Measurements from ENCODE around the gene OXER1. TPM values are rescaled to one million over a fixed set of nuclear protein-coding genes. Genes with fewer than 3 reads are reported as not detected.

OXER1 gene
- total and polyA plus RNA-seq, 3 experiments from 2014 or later: 0.11 to 0.15 TPM; not detected in 1

GRCh38 chr2:42799881-42800280 is 35.9 kb upstream of the OXER1 start:
- Mint-ChIP-seq H3K4me1 (peaks cover 0 to 5% (median 0%) of the 10 kb centered on the region in 3 donors), H3K9me3 (no peaks in the 10 kb centered on the region), H3K27me3 (peaks cover 8 to 24% of the 10 kb centered on the region in 2 donors), H3K27ac (no peak overlapping the region), H3K4me3 (no peak overlapping the region), H3K36me3 (peaks cover 0 to 3% (median 0%) of the 10 kb centered on the region in 3 donors)
- ChIA-PET POLR2A (interaction anchor here (1.7 kb wide), 1 partner anchor 10 kb away, joined by 6 read pairs; no protein-coding TSS in a partner anchor), CTCF (no interaction called here)
- Histone ChIP-seq H3K4me3 (ENCODE audit: low read length) (no peak overlapping the region), H3K27me3 (ENCODE audit: insufficient read depth, low read length, poor library complexity, severe bottlenecking) (no peaks in the 10 kb centered on the region), H3K36me3 (ENCODE audit: insufficient read depth, low read length) (no peaks in the 10 kb centered on the region), H3K9me3 (ENCODE audit: low read length) (no peaks in the 10 kb centered on the region), H3K27ac (ENCODE audit: low read depth, low read length) (no peak overlapping the region), H3K4me1 (ENCODE audit: insufficient read depth, low read length) (no peaks in the 10 kb centered on the region)
- no peak for DNase-seq

- Histone ChIP-seq H3K9me3 (ENCODE audit: low read length) (no peaks in the 10 kb centered on the region), H3K36me3 (ENCODE audit: insufficient read depth, low read length) (no peaks in the 10 kb centered on the region), H3K27ac (ENCODE audit: low read depth, low read length) (no peak overlapping the region), H3K27me3 (ENCODE audit: insufficient read depth, low read length, poor library complexity, severe bottlenecking) (peaks cover 4% of the 10 kb centered on the region), H3K4me3 (ENCODE audit: low read length) (no peak overlapping the region), H3K4me1 (ENCODE audit: insufficient read depth, low read length) (no peaks in the 10 kb centered on the region)
- peak overlapping the region in 1 of 7 donors; percentile 38 for H3K4me3 Mint-ChIP-seq
- ChIA-PET CTCF (interaction anchor here (1.4 kb wide), 1 partner anchor 12 kb away, joined by 3 read pairs; no protein-coding TSS in a partner anchor), POLR2A (no interaction called here)
- DNase-seq: no peak
- H3K4me1 Mint-ChIP-seq: peaks cover 8 to 10% (median 8%) of the 10 kb centered on the region in 3 donors
- peaks cover 0 to 3% (median 0%) of the 10 kb centered on the region in 5 donors for H3K9me3 Mint-ChIP-seq
- peak overlapping the region in 1 of 8 donors; percentile 63 for H3K27ac Mint-ChIP-seq
- peaks cover 0 to 3% (median 0%) of the 10 kb centered on the region in 3 donors for H3K36me3 Mint-ChIP-seq
- peaks cover 13 to 27% of the 10 kb centered on the region in 2 donors for H3K27me3 Mint-ChIP-seq
These were observed 33.3 kb upstream of the OXER1 start for GRCh38 chr2:42797281-42797680.

- no peak for DNase-seq
- H3K27ac Mint-ChIP-seq: peak overlapping the region in 1 of 8 donors; percentile 63
- H3K4me1 ChIP-seq (ENCODE audit: insufficient read depth, low read length): no peaks in the 10 kb centered on the region
- peaks cover 14 to 28% of the 10 kb centered on the region in 2 donors for H3K27me3 Mint-ChIP-seq
- H3K9me3 ChIP-seq (ENCODE audit: low read length): no peaks in the 10 kb centered on the region
- peaks cover 0 to 3% (median under 1%) of the 10 kb centered on the region in 3 donors for H3K36me3 Mint-ChIP-seq
- CTCF ChIA-PET: interaction anchor here (1.7 kb wide), 1 partner anchor 13 kb away, joined by 4 read pairs; no protein-coding TSS in a partner anchor
- H3K4me3 ChIP-seq (ENCODE audit: low read length): no peak overlapping the region
- POLR2A ChIA-PET: no interaction called here
- H3K4me1 Mint-ChIP-seq: peaks cover 12 to 16% (median 14%) of the 10 kb centered on the region in 3 donors
- no peak overlapping the region for H3K27ac ChIP-seq (ENCODE audit: low read depth, low read length)
- H3K9me3 Mint-ChIP-seq: peaks cover 0 to 3% (median 0%) of the 10 kb centered on the region in 5 donors
- peaks cover 9% of the 10 kb centered on the region for H3K27me3 ChIP-seq (ENCODE audit: insufficient read depth, low read length, poor library complexity, severe bottlenecking)
- peak overlapping the region in 4 of 7 donors; percentile 14 to 42 (median 40) for H3K4me3 Mint-ChIP-seq
- no peaks in the 10 kb centered on the region for H3K36me3 ChIP-seq (ENCODE audit: insufficient read depth, low read length)
These were observed 32.7 kb upstream of the OXER1 start for GRCh38 chr2:42796427-42797248.

DNA sequence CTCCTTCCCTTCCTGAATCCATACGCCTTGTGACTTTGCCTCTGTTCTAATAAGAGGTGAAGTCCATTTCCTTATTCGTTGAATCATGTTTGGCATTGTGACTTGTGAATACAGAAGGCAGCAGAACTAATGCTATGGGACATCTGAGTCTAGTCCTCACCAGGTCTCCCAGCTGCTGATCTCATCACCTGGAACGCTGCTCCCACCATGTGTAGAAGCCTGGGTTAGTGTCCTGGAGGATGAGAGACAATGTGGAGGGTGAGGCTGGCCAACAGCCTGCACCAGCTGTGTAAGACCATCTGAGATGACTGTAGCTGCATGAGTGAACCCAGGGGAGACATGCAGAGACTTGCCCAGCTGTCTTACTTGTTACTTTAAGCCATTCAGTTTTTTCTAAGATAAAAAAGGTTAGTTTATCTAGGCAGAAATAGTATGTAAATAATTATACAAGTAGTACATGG is 31.9 kb upstream of the OXER1 start:
- Mint-ChIP-seq H3K9me3 (peaks cover 0 to 3% (median 0%) of the 10 kb centered on the region in 5 donors), H3K4me3 (peak overlapping the region in 1 of 7 donors; percentile 12), H3K27me3 (peaks cover 18 to 32% of the 10 kb centered on the region in 2 donors), H3K36me3 (peaks cover 0 to 8% (median 3%) of the 10 kb centered on the region in 3 donors), H3K4me1 (peaks cover 15 to 24% (median 20%) of the 10 kb centered on the region in 3 donors), H3K27ac (no peak overlapping the region)
- CTCF ChIA-PET: interaction anchor here (1.7 kb wide), 1 partner anchor 14 kb away, joined by 4 read pairs; no protein-coding TSS in a partner anchor
- H3K27me3 ChIP-seq (ENCODE audit: insufficient read depth, low read length, poor library complexity, severe bottlenecking): peaks cover 16% of the 10 kb centered on the region
- no peak overlapping the region for H3K4me3 ChIP-seq (ENCODE audit: low read length)
- no peaks in the 10 kb centered on the region for H3K4me1 ChIP-seq (ENCODE audit: insufficient read depth, low read length)
- no peak overlapping the region for H3K27ac ChIP-seq (ENCODE audit: low read depth, low read length)
- DNase-seq: no peak
- H3K9me3 ChIP-seq (ENCODE audit: low read length): no peaks in the 10 kb centered on the region
- POLR2A ChIA-PET: no interaction called here
- H3K36me3 ChIP-seq (ENCODE audit: insufficient read depth, low read length): no peaks in the 10 kb centered on the region

DNA sequence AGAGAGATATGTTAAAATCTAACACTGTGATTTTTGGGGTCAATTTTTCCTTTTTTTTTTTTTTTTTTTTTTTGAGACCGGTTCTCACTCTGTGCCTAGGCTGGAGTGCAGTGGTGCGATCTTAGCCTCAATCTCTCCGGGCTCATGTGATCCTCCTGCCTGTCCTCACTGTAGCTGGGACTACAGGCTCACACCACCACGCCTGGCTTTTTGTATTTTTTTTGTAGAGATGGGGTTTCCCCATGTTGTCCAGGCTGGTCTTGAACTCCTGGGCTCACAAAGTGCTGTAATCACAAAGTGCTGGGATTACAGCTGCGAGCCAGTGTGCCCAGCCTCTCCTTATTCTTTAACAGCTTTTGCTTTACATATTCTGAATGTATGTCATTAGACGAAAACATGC is 31.3 kb upstream of the OXER1 start:
- no peak overlapping the region for H3K4me3 ChIP-seq (ENCODE audit: low read length)
- Mint-ChIP-seq H3K36me3 (peaks cover 0 to 9% (median 2%) of the 10 kb centered on the region in 3 donors), H3K27me3 (peaks cover 22 to 37% of the 10 kb centered on the region in 2 donors), H3K4me3 (no peak overlapping the region), H3K4me1 (peaks cover 15 to 24% (median 20%) of the 10 kb centered on the region in 3 donors), H3K27ac (no peak overlapping the region), H3K9me3 (peaks cover 0 to 3% (median 0%) of the 10 kb centered on the region in 5 donors)
- no peaks in the 10 kb centered on the region for H3K36me3 ChIP-seq (ENCODE audit: insufficient read depth, low read length)
- no peak for DNase-seq
- H3K4me1 ChIP-seq (ENCODE audit: insufficient read depth, low read length): no peaks in the 10 kb centered on the region
- CTCF ChIA-PET: interaction anchor here (1.7 kb wide), 1 partner anchor 15 kb away, joined by 4 read pairs; no protein-coding TSS in a partner anchor
- no peak overlapping the region for H3K27ac ChIP-seq (ENCODE audit: low read depth, low read length)
- POLR2A ChIA-PET: no interaction called here
- peaks cover 16% of the 10 kb centered on the region for H3K27me3 ChIP-seq (ENCODE audit: insufficient read depth, low read length, poor library complexity, severe bottlenecking)
- H3K9me3 ChIP-seq (ENCODE audit: low read length): no peaks in the 10 kb centered on the region

DNA sequence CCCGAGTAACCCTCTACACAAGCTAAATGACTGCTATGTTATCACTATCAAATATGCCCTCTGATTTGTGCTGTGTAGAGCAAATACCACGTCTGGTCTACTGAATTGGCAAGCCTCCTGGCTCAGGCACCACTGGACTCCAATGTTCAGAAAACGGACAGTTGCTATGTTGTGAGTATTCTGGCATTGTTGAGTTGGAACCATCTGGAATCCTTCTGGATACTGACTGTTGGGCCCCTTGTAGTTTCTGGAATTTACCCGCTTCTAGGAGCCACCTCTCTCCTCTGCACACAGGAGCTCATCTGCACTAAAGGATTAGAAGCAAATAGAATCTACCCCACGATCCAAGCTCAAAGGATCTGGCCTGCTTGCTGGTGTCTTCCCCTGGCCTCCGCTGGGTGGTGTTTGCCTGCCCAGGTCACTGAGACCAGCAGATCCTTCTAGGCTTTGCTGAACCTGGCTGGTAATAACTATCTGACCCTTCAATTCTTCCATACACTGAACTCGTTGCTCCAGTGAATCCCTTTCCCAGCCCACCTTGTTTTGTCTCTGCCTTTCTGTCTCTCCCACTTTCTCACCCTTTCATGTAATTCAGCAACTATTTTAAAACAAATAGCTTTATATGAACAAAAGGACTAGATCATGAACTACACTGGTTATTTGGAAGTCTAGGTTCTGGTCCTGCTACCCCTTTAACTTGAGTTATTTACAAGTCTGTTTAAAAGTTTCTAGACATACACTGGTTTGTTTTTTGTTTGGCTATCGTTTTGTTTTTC is 30.5 kb upstream of the OXER1 start:
- no peak overlapping the region for H3K27ac Mint-ChIP-seq

DNA sequence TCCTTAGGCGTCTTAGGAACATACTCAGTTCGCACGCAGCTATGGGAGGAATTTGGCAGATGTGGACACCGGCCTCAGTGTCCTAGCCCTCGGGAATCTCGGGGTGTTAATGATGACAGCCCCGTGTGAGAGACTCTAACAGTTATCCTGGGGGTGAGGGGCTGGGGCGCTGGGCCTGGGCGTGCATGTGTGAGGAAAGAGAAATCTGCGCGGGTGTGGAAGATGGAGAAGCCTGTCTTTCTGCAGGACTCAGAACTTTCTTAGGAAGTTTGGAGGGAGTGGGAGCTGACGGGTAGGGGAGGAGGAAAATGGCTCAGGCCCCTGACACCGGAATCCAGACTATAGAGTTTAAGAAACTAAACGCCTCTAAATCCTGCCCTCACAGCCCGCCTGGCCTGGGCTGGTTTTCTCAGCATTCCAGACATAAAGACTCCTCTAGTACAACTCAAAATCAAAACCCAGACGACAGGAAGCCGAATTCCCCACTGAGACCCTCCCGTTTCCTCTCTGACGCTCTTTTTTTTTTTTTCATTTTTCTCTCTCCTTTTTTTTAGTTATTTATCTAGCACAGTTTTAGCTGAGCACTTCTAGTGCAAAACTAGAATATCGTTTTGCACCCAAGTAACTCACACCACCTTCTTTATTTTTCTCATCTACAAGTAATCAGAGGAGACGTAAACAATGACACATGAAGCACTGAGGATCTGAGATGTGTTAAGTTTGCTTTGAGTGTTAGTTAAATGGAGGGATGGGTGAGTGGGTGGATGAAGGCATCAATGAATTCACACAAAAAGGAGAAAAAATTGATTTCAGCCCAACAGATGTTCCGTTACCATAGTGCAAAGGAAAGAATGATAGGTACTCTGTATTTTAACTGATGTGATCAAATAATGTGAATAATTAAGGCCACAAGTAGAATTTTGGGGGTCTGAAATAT is 29.7 kb upstream of the OXER1 start:
- peaks cover 37 to 47% of the 10 kb centered on the region in 2 donors for H3K27me3 Mint-ChIP-seq
- ChIA-PET CTCF (no interaction called here), POLR2A (interaction anchor here (0.6 kb wide), 1 partner anchor 489 kb away, joined by 3 read pairs; no protein-coding TSS in a partner anchor)
- H3K9me3 ChIP-seq (ENCODE audit: low read length): no peaks in the 10 kb centered on the region
- H3K4me3 Mint-ChIP-seq: peak overlapping the region; percentile 2 to 63 (median 22)
- H3K27ac ChIP-seq (ENCODE audit: low read depth, low read length): no peak overlapping the region
- peaks cover 0 to 12% (median 2%) of the 10 kb centered on the region in 3 donors for H3K36me3 Mint-ChIP-seq
- H3K27me3 ChIP-seq (ENCODE audit: insufficient read depth, low read length, poor library complexity, severe bottlenecking): peaks cover 21% of the 10 kb centered on the region
- peaks cover 15 to 24% (median 20%) of the 10 kb centered on the region in 3 donors for H3K4me1 Mint-ChIP-seq
- H3K27ac Mint-ChIP-seq: peak overlapping the region in 1 of 8 donors; percentile 18
- no peak overlapping the region for H3K4me3 ChIP-seq (ENCODE audit: low read length)
- no peak for DNase-seq
- H3K36me3 ChIP-seq (ENCODE audit: insufficient read depth, low read length): no peaks in the 10 kb centered on the region
- peaks cover 0 to 3% (median 0%) of the 10 kb centered on the region in 5 donors for H3K9me3 Mint-ChIP-seq
- no peaks in the 10 kb centered on the region for H3K4me1 ChIP-seq (ENCODE audit: insufficient read depth, low read length)

More for the DNA sequence above, 30.5 kb upstream of the OXER1 start:
- Mint-ChIP-seq H3K9me3 (peaks cover 0 to 3% (median 0%) of the 10 kb centered on the region in 5 donors), H3K4me1 (peaks cover 15 to 24% (median 20%) of the 10 kb centered on the region in 3 donors), H3K36me3 (peaks cover 0 to 9% (median 2%) of the 10 kb centered on the region in 3 donors), H3K27me3 (peaks cover 30 to 45% of the 10 kb centered on the region in 2 donors), H3K4me3 (peak overlapping the region in 2 of 7 donors; percentile 3 to 33)
- H3K36me3 ChIP-seq (ENCODE audit: insufficient read depth, low read length): no peaks in the 10 kb centered on the region
- POLR2A ChIA-PET: interaction anchor here (0.6 kb wide), 1 partner anchor 490 kb away, joined by 3 read pairs; no protein-coding TSS in a partner anchor
- H3K4me1 ChIP-seq (ENCODE audit: insufficient read depth, low read length): no peaks in the 10 kb centered on the region
- no peak overlapping the region for H3K4me3 ChIP-seq (ENCODE audit: low read length)
- CTCF ChIA-PET: no interaction called here
- no peak overlapping the region for H3K27ac ChIP-seq (ENCODE audit: low read depth, low read length)
- no peak for DNase-seq
- peaks cover 21% of the 10 kb centered on the region for H3K27me3 ChIP-seq (ENCODE audit: insufficient read depth, low read length, poor library complexity, severe bottlenecking)
- H3K9me3 ChIP-seq (ENCODE audit: low read length): no peaks in the 10 kb centered on the region
